ENCODE results near the gene IL13RA1. TPM values are rescaled to one million over a fixed set of nuclear protein-coding genes. Genes with fewer than 3 reads are reported as not detected.

The IL13RA1 gene
- total RNA-seq, 1 experiment from 2014 or later, result 14.4 TPM

- H3K18ac ChIP-seq (ENCODE audit: insufficient read length, low read depth, low read length), result no peak overlapping the region
- no peak overlapping the region for H3K4me2 ChIP-seq (ENCODE audit: insufficient read depth, insufficient read length, low read length)
- no peak overlapping the region for H4K91ac ChIP-seq (ENCODE audit: insufficient read length, low read depth, low read length)
- no peak overlapping the region for H3K27ac ChIP-seq (ENCODE audit: insufficient read length, low read depth, low read length)
- no peak overlapping the region for H2BK15ac ChIP-seq (ENCODE audit: low read depth, low read length)
- WGBS (ENCODE audit: extremely low coverage, insufficient read length, low lambda C conversion rate), result no CpG with 5 or more reads among the region's 2 CpGs
- no peak for DNase-seq
- no peak overlapping the region for H3T11ph ChIP-seq (ENCODE audit: low read length)
- H2BK20ac ChIP-seq (ENCODE audit: low read depth, low read length, poor library complexity, severe bottlenecking), result no peak overlapping the region
- H3K9me3 Mint-ChIP-seq, result peaks cover 2 to 61% of the 10 kb centered on the region in 2 experiments
- H3K4me3 Mint-ChIP-seq, result no peak overlapping the region
- no peak overlapping the region for H2AK5ac ChIP-seq (ENCODE audit: insufficient read length, low read length)
- H3K56ac ChIP-seq (ENCODE audit: insufficient read length, low read depth, low read length), result no peak overlapping the region
- no peak overlapping the region for H3K27ac Mint-ChIP-seq
- no peaks in the 10 kb centered on the region for H3K27me3 Mint-ChIP-seq (ENCODE audit: low read depth)
- no peak for TF ChIP-seq CTCF (conservative IDR thresholded peaks at IDR 0.05)
- no peak overlapping the region for H3K14ac ChIP-seq (ENCODE audit: insufficient read depth, low read length)
- H3K79me2 ChIP-seq (ENCODE audit: insufficient read depth, low read length), result no peaks in the 10 kb centered on the region
- no peak overlapping the region for H3K9ac ChIP-seq (ENCODE audit: extremely low read depth, insufficient read length, low read length)
- no peak overlapping the region for H3K23ac ChIP-seq (ENCODE audit: insufficient read length, low read depth, low read length)
- H3K4me1 Mint-ChIP-seq, result no peaks in the 10 kb centered on the region
- no peaks in the 10 kb centered on the region for H4K20me1 ChIP-seq (ENCODE audit: control insufficient read depth, insufficient read depth, insufficient read length)
- H2BK5ac ChIP-seq (ENCODE audit: insufficient read length, low read length), result no peak overlapping the region
- no peak overlapping the region for H4K5ac ChIP-seq (ENCODE audit: insufficient read length, low read depth, low read length)
- no peaks in the 10 kb centered on the region for H3K27me3 ChIP-seq (ENCODE audit: insufficient read depth, low read length)
- H2BK12ac ChIP-seq (ENCODE audit: insufficient read length, low read depth, low read length), result no peak overlapping the region
- H2BK120ac ChIP-seq (ENCODE audit: low read depth, low read length, poor library complexity, severe bottlenecking), result no peak overlapping the region
- no peak overlapping the region for H3K4ac ChIP-seq (ENCODE audit: low read depth, low read length)
- no peaks in the 10 kb centered on the region for H3K4me1 ChIP-seq (ENCODE audit: insufficient read depth, low read length)
- H3K23me2 ChIP-seq (ENCODE audit: insufficient read length, low read depth, low read length, poor library complexity, severe bottlenecking), result no peaks in the 10 kb centered on the region
- no peak overlapping the region for H4K8ac ChIP-seq (replicated peaks; ENCODE audit: insufficient read length, low read depth, low read length)
- no peak overlapping the region for H2AFZ ChIP-seq (ENCODE audit: low read length)
- no peaks in the 10 kb centered on the region for H3K79me1 ChIP-seq (ENCODE audit: insufficient read depth, low read depth, low read length, poor library complexity, severe bottlenecking)
- peaks cover 0 to 18% (median 0%) of the 10 kb centered on the region in 3 experiments; a peak in 2 of 7 replicates for H3K36me3 Mint-ChIP-seq (ENCODE audit: insufficient read depth in 1 of 3, low read depth in 3 of 3)
- peaks cover 10% of the 10 kb centered on the region for H3K9me3 ChIP-seq (ENCODE audit: control insufficient read depth, low read depth, low read length)
These were observed 28.7 kb downstream of the IL13RA1 start for GRCh38 chrX:118756101-118756500.

Measured in H9 (cell line).